SU-DHL-6 (cell line): ENCODE measurements around the gene HUNK.

Source experiments
- H2AFZ ChIP-seq: fragments of 200-600 bp; sonication (generic); 2 replicates; pipeline ENCODE4 v1.6.1; 2014; ENCODE audit warnings: low read depth, mild to moderate bottlenecking, moderate library complexity, mixed read lengths, antibody characterized with exemption, low read length; ENCODE audit not compliant: severe bottlenecking
- H3F3A ChIP-seq: fragments of 200-600 bp; shearing (Covaris generic); 2 replicates; pipeline ENCODE4 v1.6.0; 2016; ENCODE audit warnings: antibody characterized with exemption, mild to moderate bottlenecking; ENCODE audit not compliant: insufficient read depth
- H3K27ac ChIP-seq: fragments of 200-600 bp; sonication (generic); 2 replicates; pipeline ENCODE4 v1.5.1; 2016; ENCODE audit warnings: low read depth, mild to moderate bottlenecking, low read length, moderate library complexity, mixed read lengths
- H3K27me3 ChIP-seq: fragments of 200-600 bp; sonication (generic), shearing (Covaris generic); 2 replicates; pipeline ENCODE4 v1.6.0; 2014; ENCODE audit warnings: mild to moderate bottlenecking, low read length
- H3K36me3 ChIP-seq: fragments of 200-600 bp; sonication (generic); 2 replicates; pipeline ENCODE4 v1.6.1; 2014; ENCODE audit warnings: mild to moderate bottlenecking, low read length, mixed read lengths
- H3K4me2 ChIP-seq: fragments of 300-600, 200-600 bp; shearing (Covaris generic), sonication (generic); 2 replicates; pipeline ENCODE4 v1.6.0; 2014; ENCODE audit warnings: low read length, low read depth, mild to moderate bottlenecking; ENCODE audit not compliant: poor library complexity, severe bottlenecking
- H3K4me3 ChIP-seq: fragments of 200-600 bp; sonication (generic); 2 replicates; pipeline ENCODE4 v1.5.1; 2014; ENCODE audit warnings: antibody characterized with exemption, low read length, mild to moderate bottlenecking, mixed read lengths; ENCODE audit not compliant: insufficient read depth, poor library complexity, severe bottlenecking
- H3K79me2 ChIP-seq: fragments of 200-600 bp; sonication (generic); 2 replicates; pipeline ENCODE4 v1.6.1; 2014; ENCODE audit warnings: mild to moderate bottlenecking, low read length, moderate library complexity; ENCODE audit not compliant: insufficient read depth
- H3K9ac ChIP-seq: fragments of 200-600 bp; sonication (generic); 2 replicates; pipeline ENCODE4 v1.7.0; 2014; ENCODE audit warnings: mild to moderate bottlenecking, low read length
- H3K9me2 ChIP-seq: fragments of 200-600 bp; sonication (generic); replicated peaks from 2 replicates; pipeline ENCODE4 v1.6.1; 2014; ENCODE audit warnings: low read length; ENCODE audit not compliant: insufficient read depth
- H3K9me3 ChIP-seq: fragments of 200-600 bp; sonication (generic); 2 replicates; pipeline ENCODE4 v1.6.1; 2014; ENCODE audit warnings: low read length, mixed read lengths; ENCODE audit not compliant: insufficient read depth
- H4K20me1 ChIP-seq: fragments of 200-600 bp; sonication (generic); 2 replicates; pipeline ENCODE4 v1.6.1; 2014; ENCODE audit warnings: low read depth, mild to moderate bottlenecking, antibody characterized with exemption, low read length, moderate library complexity, mixed read lengths
- CTCF ChIP-seq: fragments of 200-600 bp; sonication (generic); IDR thresholded peaks from one replicate; pipeline ENCODE4 v1.5.1; 2017; ENCODE audit warnings: antibody characterized with exemption, mild to moderate bottlenecking, low read length, moderate library complexity; ENCODE audit not compliant: insufficient read depth, poor library complexity, severe bottlenecking
- EZH2phosphoT487 ChIP-seq: fragments of 200-600 bp; sonication (generic), shearing (Covaris generic); conservative IDR thresholded peaks from 2 replicates; pipeline ENCODE4 v1.6.1; 2018; ENCODE audit warnings: mild to moderate bottlenecking, antibody characterized with exemption, low read length, moderate library complexity, mixed read lengths

The HUNK gene

GRCh38 chr21:32044205-32045180 lies 171.7 kb downstream of the HUNK start:
- H3K9me2 ChIP-seq, result no peaks in the 10 kb centered on the region
- no peaks in the 10 kb centered on the region for H3F3A ChIP-seq
- no peaks in the 10 kb centered on the region for H3K36me3 ChIP-seq
- H3K9me3 ChIP-seq, result peaks cover 11% of the 10 kb centered on the region; the same call in 1 of the 2 replicates
- H3K4me3 ChIP-seq, result no peak overlapping the region
- TF ChIP-seq CTCF (no peak), EZH2phosphoT487 (no peak)
- no peak overlapping the region for H3K27ac ChIP-seq
- no peaks in the 10 kb centered on the region for H3K27me3 ChIP-seq
- H2AFZ ChIP-seq, result no peak overlapping the region
- no peaks in the 10 kb centered on the region for H3K79me2 ChIP-seq
- H3K4me2 ChIP-seq, result no peak overlapping the region
- no peak overlapping the region for H3K9ac ChIP-seq
- no peaks in the 10 kb centered on the region for H4K20me1 ChIP-seq

GRCh38 chr21:32046191-32046590 lies 173.4 kb downstream of the HUNK start:
- H4K20me1 ChIP-seq, result no peaks in the 10 kb centered on the region
- no peak for TF ChIP-seq CTCF
- TF ChIP-seq EZH2phosphoT487, result no peak
- H3K27me3 ChIP-seq, result no peaks in the 10 kb centered on the region

GRCh38 chr21:32048353-32048752 lies 175.5 kb downstream of the HUNK start:
- Histone ChIP-seq H3K27me3 (no peaks in the 10 kb centered on the region), H3K4me2 (no peak overlapping the region), H3K9ac (no peak overlapping the region), H4K20me1 (no peaks in the 10 kb centered on the region), H3K36me3 (no peaks in the 10 kb centered on the region), H3K79me2 (no peaks in the 10 kb centered on the region), H3K27ac (no peak overlapping the region), H3F3A (no peaks in the 10 kb centered on the region), H3K4me3 (no peak overlapping the region), H2AFZ (no peak overlapping the region), H3K9me2 (no peaks in the 10 kb centered on the region), H3K9me3 (peaks cover 5% of the 10 kb centered on the region; the same call in 1 of the 2 replicates)
- TF ChIP-seq EZH2phosphoT487 (no peak), CTCF (no peak)

More at GRCh38 chr21:32046191-32046590, 173.4 kb downstream of the HUNK start:
- Histone ChIP-seq H3K27ac (no peak overlapping the region), H3K9ac (no peak overlapping the region), H3K79me2 (no peaks in the 10 kb centered on the region), H3K9me2 (no peaks in the 10 kb centered on the region), H3K4me2 (no peak overlapping the region), H3K4me3 (no peak overlapping the region), H3F3A (no peaks in the 10 kb centered on the region), H2AFZ (no peak overlapping the region), H3K36me3 (no peaks in the 10 kb centered on the region), H3K9me3 (peaks cover 11% of the 10 kb centered on the region; the same call in 1 of the 2 replicates)
